Nephron (organoid): ENCODE results near the gene ANKK1.

Experiments
- H3K27ac Mint-ChIP-seq, 3 experiments: 2 replicates each; pipeline ENCODE4 v1.8.0; 2020; ENCODE audit warnings: mixed read lengths in 3 of 3, mild to moderate bottlenecking in 2 of 3, moderate library complexity in 1 of 3
- H3K27me3 Mint-ChIP-seq: 2 replicates; pipeline ENCODE4 v1.8.0; 2021; ENCODE audit warnings: low read depth, mild to moderate bottlenecking, moderate library complexity, mixed read lengths
- H3K36me3 Mint-ChIP-seq: 2 replicates; pipeline ENCODE4 v1.8.0; 2020; ENCODE audit warnings: low read depth, mixed read lengths
- H3K4me1 Mint-ChIP-seq: 2 replicates; pipeline ENCODE4 v1.8.0; 2020; ENCODE audit warnings: mixed read lengths
- H3K4me3 Mint-ChIP-seq, 3 experiments: 2 replicates each; pipeline ENCODE4 v1.8.0; 2020; ENCODE audit warnings: mild to moderate bottlenecking in 3 of 3, mixed read lengths in 3 of 3, moderate library complexity in 2 of 3
- H3K9me3 Mint-ChIP-seq: 2 replicates; pipeline ENCODE4 v1.8.0; 2020; ENCODE audit warnings: mixed read lengths
- TF ChIP-seq, protein P1 (sequence below), 3 experiments: fragments of 200-600 bp; sonication (generic); IDR thresholded peaks; one replicate each; pipeline ENCODE4 v1.5.0; 2021; ENCODE audit warnings: antibody characterized with exemption in 3 of 3; ENCODE audit not compliant: unreplicated experiment in 3 of 3

ANKK1 gene

DNA sequence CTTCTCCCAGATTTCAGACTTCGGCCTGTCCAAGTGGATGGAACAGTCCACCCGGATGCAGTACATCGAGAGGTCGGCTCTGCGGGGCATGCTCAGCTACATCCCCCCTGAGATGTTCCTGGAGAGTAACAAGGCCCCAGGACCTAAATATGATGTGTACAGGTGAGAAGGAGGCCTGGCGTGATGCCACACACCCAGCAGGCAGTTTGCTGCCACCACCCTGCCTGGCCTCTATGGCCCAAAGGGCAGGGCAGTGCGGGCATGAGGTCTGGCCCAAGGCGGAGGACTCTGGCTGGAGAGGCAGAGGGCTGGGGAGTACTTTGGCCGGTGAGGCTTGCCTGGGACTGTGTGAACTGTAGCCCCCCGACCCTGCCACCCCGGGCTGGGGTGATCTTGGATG lies 7.3 kb downstream of the ANKK1 start:
- Mint-ChIP-seq H3K4me3 (no peak overlapping the region), H3K36me3 (no peaks in the 10 kb centered on the region), H3K4me1 (no peaks in the 10 kb centered on the region), H3K9me3 (no peaks in the 10 kb centered on the region), H3K27ac (no peak overlapping the region), H3K27me3 (peaks cover 12% of the 10 kb centered on the region)
- TF ChIP-seq, protein P1, sequence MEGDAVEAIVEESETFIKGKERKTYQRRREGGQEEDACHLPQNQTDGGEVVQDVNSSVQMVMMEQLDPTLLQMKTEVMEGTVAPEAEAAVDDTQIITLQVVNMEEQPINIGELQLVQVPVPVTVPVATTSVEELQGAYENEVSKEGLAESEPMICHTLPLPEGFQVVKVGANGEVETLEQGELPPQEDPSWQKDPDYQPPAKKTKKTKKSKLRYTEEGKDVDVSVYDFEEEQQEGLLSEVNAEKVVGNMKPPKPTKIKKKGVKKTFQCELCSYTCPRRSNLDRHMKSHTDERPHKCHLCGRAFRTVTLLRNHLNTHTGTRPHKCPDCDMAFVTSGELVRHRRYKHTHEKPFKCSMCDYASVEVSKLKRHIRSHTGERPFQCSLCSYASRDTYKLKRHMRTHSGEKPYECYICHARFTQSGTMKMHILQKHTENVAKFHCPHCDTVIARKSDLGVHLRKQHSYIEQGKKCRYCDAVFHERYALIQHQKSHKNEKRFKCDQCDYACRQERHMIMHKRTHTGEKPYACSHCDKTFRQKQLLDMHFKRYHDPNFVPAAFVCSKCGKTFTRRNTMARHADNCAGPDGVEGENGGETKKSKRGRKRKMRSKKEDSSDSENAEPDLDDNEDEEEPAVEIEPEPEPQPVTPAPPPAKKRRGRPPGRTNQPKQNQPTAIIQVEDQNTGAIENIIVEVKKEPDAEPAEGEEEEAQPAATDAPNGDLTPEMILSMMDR (IDR thresholded peaks at IDR 0.05; ENCODE audit: unreplicated experiment in 3 of 3): no peak

GRCh38 chr11:113395782-113396336 lies 8.3 kb downstream of the ANKK1 start:
- Mint-ChIP-seq H3K27ac (no peak overlapping the region), H3K4me1 (no peaks in the 10 kb centered on the region), H3K4me3 (no peak overlapping the region), H3K9me3 (no peaks in the 10 kb centered on the region), H3K27me3 (peaks cover 12% of the 10 kb centered on the region), H3K36me3 (no peaks in the 10 kb centered on the region)
- TF ChIP-seq, protein P1 (IDR thresholded peaks at IDR 0.05; ENCODE audit: unreplicated experiment in 3 of 3): no peak

GRCh38 chr11:113396690-113397089 lies 9.1 kb downstream of the ANKK1 start:
- Mint-ChIP-seq H3K36me3 (no peaks in the 10 kb centered on the region), H3K4me3 (no peak overlapping the region), H3K27me3 (peaks cover 19% of the 10 kb centered on the region), H3K4me1 (no peaks in the 10 kb centered on the region), H3K27ac (no peak overlapping the region), H3K9me3 (no peaks in the 10 kb centered on the region)
- TF ChIP-seq, protein P1 (IDR thresholded peaks at IDR 0.05; ENCODE audit: unreplicated experiment in 3 of 3): no peak

DNA sequence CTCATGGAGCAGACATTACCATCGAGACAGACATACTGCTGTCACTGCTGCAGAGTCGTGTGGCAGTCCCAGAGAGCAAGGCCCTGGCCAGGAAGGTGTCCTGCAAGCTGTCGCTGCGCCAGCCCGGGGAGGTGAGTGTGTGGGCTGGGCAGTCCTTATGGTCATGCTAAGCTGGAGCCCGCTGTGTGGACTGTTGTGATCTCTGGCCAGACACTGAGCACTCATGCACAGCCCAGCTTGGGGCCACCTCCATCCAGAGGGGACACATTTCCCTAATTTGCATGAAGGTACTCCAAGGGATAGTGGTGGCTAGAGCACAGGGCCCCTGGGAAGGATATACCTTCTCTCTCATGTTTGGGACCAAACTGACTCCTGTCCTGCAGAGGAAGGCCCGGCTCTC lies 9.6 kb downstream of the ANKK1 start:
- Mint-ChIP-seq H3K4me3 (no peak overlapping the region), H3K9me3 (no peaks in the 10 kb centered on the region), H3K4me1 (no peaks in the 10 kb centered on the region), H3K27ac (no peak overlapping the region), H3K36me3 (no peaks in the 10 kb centered on the region), H3K27me3 (peaks cover 24% of the 10 kb centered on the region)
- TF ChIP-seq, protein P1 (IDR thresholded peaks at IDR 0.05; ENCODE audit: unreplicated experiment in 3 of 3): no peak

DNA sequence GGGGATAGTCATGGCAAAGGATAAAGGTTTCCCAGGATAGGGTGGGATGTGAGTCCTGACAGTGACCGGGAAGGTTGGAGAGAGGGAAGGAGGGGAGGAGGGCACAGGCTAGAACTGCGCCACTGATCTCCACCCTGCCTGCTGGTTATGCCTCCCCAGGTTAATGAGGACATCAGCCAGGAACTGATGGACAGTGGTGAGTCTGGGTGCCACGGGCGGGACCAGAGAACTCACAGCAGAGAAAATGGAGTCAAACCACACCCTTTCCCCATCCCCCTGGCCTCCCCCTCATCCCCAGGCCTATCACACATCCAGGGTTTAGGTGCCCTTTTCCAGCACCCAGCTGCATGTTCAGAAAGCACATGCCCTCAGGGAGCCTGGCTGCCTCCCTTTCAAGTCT lies 10.2 kb downstream of the ANKK1 start:
- no peak overlapping the region for H3K4me3 Mint-ChIP-seq
- no peak overlapping the region for H3K27ac Mint-ChIP-seq
- no peaks in the 10 kb centered on the region for H3K4me1 Mint-ChIP-seq
- no peaks in the 10 kb centered on the region for H3K36me3 Mint-ChIP-seq
- peaks cover 30% of the 10 kb centered on the region for H3K27me3 Mint-ChIP-seq
- no peaks in the 10 kb centered on the region for H3K9me3 Mint-ChIP-seq
- TF ChIP-seq, protein P1 (IDR thresholded peaks at IDR 0.05; ENCODE audit: unreplicated experiment in 3 of 3): no peak

- H3K9me3 Mint-ChIP-seq: no peaks in the 10 kb centered on the region
- H3K27ac Mint-ChIP-seq: no peak overlapping the region
- no peaks in the 10 kb centered on the region for H3K36me3 Mint-ChIP-seq
- peaks cover 32% of the 10 kb centered on the region for H3K27me3 Mint-ChIP-seq
- no peaks in the 10 kb centered on the region for H3K4me1 Mint-ChIP-seq
- TF ChIP-seq, protein P1 (IDR thresholded peaks at IDR 0.05; ENCODE audit: unreplicated experiment in 3 of 3): no peak
- no peak overlapping the region for H3K4me3 Mint-ChIP-seq
These were observed 11.3 kb downstream of the ANKK1 start for GRCh38 chr11:113398669-113399430.
